NCI-H187 treated with DMSO at 0.1 percent for 48 hours (cell line): Measurements from ENCODE around the gene CFAP157.

ENCODE experiments used
- DNase-seq: peaks from one replicate; lab custom pipeline; 2025; lab: John Stamatoyannopoulos, UW

Gene CFAP157

GRCh38 chr9:127693143-127693542 is 13.6 kb upstream of the CFAP157 start:
- DNase-seq: no peak

- no peak for DNase-seq
Observed at GRCh38 chr9:127693697-127694096, 13.1 kb upstream of the CFAP157 start.

- DNase-seq: no peak
Observed at GRCh38 chr9:127694890-127695720, 11.7 kb upstream of the CFAP157 start.

DNA sequence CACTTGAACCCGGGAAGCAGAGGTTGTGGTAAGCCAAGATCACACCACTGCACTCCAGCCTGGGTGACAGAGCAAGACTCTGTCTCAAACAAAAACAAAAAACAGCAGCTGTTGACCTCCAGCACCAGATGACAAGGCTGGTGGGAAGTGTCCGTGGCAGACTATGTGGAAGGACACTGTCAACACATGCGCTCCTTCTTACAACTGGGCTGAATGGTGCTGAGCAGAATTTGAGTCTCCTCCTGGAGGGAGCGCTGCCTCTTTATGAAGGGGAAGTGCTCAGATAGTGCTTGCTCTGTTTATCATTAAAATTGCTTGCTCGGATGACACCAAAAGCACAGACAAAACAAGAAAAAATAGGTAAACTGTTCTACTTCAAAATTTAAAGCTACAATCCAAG is 9.2 kb upstream of the CFAP157 start:
- DNase-seq: no peak

GRCh38 chr9:127698386-127698785 is 8.4 kb upstream of the CFAP157 start:
- no peak for DNase-seq

- DNase-seq: peak; percentile 57
Observed at GRCh38 chr9:127698985-127699670, 7.7 kb upstream of the CFAP157 start.

- DNase-seq: no peak
Observed at GRCh38 chr9:127700140-127700539, 6.6 kb upstream of the CFAP157 start.

- no peak for DNase-seq
Observed at GRCh38 chr9:127700594-127701255, 6.1 kb upstream of the CFAP157 start.

DNA sequence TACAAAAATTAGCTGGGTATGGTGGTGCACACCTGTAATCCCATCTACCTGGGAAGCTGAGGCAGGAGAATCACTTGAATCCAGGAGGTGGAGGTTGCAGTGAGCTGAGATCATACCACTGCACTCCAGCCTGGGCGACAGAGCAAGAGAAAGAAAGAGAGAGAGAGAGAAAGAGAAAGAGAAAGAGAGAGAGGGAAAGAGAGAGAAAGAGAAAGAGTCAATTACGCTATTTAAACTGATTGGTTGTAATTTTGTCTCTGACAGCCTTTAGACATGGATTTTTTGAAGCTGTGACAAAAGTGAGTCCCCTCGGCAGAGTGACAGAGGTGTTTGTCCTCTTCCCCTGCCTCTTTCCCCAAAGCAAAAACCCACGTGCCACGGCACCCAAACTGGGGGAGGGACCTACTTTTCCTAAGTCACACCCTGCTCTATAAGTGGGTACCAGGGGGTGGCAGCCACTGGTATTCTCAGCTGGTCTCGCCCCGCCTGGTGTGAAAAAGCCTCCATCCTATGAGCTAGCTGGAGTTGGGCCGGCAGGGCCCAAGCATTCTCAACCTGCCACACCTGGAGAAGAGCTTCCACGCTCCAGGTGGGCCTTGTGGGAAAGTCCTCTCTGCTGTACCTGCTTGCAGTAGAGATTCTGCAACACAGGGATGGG is 3.4 kb upstream of the CFAP157 start:
- DNase-seq: no peak

- no peak for DNase-seq
Observed at GRCh38 chr9:127705577-127706379, 1.0 kb upstream of the CFAP157 start.

- DNase-seq: no peak
Observed at GRCh38 chr9:127707766-127708165, 978 bp downstream of the CFAP157 start.

- no peak for DNase-seq
Observed at GRCh38 chr9:127708952-127709587, 2.3 kb downstream of the CFAP157 start.

DNA sequence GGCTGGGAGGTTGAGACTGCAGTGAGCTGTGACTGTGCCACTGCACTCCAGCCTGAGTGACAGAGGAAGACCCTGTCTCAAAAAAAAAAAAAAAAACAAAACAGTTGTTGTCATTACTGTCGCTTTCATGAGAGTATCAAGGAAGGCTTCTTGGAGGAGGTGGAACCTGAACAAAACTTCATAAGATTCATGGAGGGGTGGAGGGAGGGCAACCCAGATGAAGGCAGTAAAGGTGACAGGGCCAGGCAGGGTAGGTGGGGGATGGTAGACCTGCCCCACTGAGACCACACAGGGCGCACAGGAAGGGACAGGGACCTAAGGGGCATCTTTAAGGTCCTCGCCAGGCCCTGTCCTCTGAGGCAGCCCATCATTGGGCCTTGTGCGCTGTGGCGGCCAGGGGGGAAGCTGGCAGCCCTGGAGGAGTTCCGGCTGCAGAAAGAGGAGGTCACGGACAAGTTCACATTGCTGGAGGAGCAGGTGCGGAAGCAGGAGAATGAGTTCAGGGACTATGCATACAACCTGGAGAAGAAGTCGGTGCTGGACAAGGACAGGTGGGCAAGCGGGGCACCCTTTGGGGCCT is 3.5 kb downstream of the CFAP157 start:
- no peak for DNase-seq

DNA sequence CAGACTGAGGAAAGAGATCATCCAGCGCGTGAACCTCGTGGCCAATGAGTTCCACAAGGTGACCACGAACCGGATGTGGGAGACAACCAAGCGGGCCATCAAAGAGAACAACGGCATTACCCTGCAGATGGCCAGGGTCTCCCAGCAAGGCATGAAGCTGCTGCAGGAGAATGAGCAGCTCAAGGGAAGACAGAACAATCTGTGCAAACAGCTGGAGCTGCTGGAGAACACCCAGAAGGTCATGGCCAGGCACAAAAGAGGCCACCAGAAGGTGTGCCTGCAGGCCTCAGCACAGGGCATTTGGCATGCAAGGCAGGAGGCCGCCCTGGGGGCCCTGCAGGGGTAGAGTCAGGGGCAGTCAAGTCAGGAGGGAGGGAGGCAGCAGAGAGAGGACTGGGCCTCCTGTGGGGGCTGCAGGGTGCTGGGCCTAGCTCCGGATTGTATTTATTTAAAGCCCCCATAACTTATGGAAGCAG is 4.5 kb downstream of the CFAP157 start:
- no peak for DNase-seq

- DNase-seq: no peak
Observed at GRCh38 chr9:127711831-127712274, 5.1 kb downstream of the CFAP157 start.

GRCh38 chr9:127712371-127712770 is 5.6 kb downstream of the CFAP157 start:
- DNase-seq: no peak

DNA sequence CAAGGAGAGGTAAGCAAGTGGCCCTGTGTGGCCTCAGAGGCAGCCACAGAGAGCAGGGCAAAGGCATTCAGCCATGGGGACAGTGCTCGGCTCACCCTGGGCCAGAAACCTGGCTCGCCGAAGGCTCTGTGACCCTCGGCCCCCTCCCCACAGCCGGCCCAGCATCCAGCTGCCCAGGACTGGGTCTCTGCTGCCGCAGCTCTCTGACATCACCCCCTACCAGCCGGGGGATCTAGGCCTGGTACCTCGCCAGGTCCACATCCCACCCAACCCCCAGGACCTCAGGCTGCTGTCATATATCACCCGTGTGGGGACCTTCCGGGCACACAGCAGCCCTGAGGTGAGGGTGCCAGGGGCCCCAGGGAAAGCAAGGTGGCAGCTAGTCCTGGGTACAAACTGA is 6.1 kb downstream of the CFAP157 start:
- DNase-seq: no peak

DNA sequence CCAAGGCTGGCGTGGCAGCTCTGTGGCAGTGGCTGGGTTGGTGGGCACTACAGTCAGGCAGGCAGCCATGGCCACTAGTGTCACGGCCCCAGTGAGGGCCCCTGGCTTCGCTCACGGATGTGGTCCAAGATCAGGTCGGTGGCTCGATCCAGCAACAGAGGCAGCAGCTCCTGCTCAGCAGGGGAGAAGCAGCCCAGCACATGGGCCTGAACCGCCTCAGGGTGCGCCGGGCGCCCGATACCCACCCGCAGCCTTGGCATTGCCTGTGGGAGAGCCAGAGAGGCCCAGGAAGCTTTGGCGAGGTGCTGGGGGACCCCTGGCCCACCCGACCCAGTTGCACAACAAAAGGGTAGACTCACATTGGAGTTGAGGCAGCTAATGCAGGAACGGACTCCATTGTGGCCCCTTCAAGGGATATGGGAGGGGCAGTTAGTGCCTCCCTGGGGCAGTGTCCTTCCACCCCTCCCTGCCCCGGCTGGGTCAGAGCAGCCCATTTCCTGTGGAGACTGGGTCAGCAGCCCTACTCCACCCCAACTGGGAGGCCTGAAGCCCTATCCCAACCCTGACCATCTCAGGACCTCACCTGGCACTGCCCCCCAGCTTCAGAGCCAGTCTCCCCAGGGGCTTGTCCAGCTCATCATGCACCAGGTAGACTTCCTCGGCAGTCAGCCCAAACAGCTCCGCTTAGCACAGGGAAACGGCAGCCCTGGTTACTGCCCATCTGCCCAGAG is 7.4 kb downstream of the CFAP157 start:
- no peak for DNase-seq

- no peak for DNase-seq
Observed at GRCh38 chr9:127714951-127715469, 8.2 kb downstream of the CFAP157 start.
